GM12872 (cell line): ENCODE results near the gene BIN1.
A peak's percentile ranks its signal among the peaks of the same experiment; 100 is the strongest.

Experiments used
- CTCF ChIP-seq: IDR thresholded peaks from 3 replicates; pipeline ENCODE4 v1.5.1; 2011; ENCODE audit warnings: low read depth, mild to moderate bottlenecking, low read length, moderate library complexity; ENCODE audit not compliant: insufficient read depth

The BIN1 gene

GRCh38 chr2:127054604-127054930 is 52.4 kb downstream of the BIN1 start:
- no peak for TF ChIP-seq CTCF

- TF ChIP-seq CTCF: no peak
Observed at GRCh38 chr2:127053731-127054603, 53.0 kb downstream of the BIN1 start.

GRCh38 chr2:127052771-127053691 is 53.9 kb downstream of the BIN1 start:
- no peak for TF ChIP-seq CTCF

- no peak for TF ChIP-seq CTCF
Observed at GRCh38 chr2:127052057-127052770, 54.7 kb downstream of the BIN1 start.

- TF ChIP-seq CTCF: 0 out of 3 replicates have a peak, but pooled peaks have one; percentile 11
Observed at GRCh38 chr2:127051116-127052056, 55.6 kb downstream of the BIN1 start.

- TF ChIP-seq CTCF: no peak
Observed at GRCh38 chr2:127050803-127051115, 56.2 kb downstream of the BIN1 start.
